Measurements from ENCODE around the gene MSLN. TPM values are rescaled to one million over a fixed set of nuclear protein-coding genes. Genes with fewer than 3 reads are reported as not detected.

The MSLN gene
- polyA plus RNA-seq, 2 of the 4 experiments (the other 2 are of a cell fraction) = 2.4 to 3.6 TPM

- WGBS (ENCODE audit: missing lambda C conversion rate) = 87% methylated on average over 7 of the region's 9 CpGs
- H3K9me3 ChIP-seq = no peaks in the 10 kb centered on the region
- POLR2A ChIA-PET = no interaction called here
- DNase-seq (ENCODE audit: low read depth in 1 of 2, low spot score in 1 of 2) (no peak), ATAC-seq (no peak), FAIRE-seq (no peak)
- H3K4me3 ChIP-seq = no peak overlapping the region
- TF ChIP-seq POLR2A (IDR thresholded peaks at IDR 0.05; ENCODE audit: low read length) (0 out of 2 replicates have a peak, but pooled peaks have one; percentile 23), PHF8 (IDR thresholded peaks at IDR 0.05; ENCODE audit: borderline replicate concordance, low read depth) (no peak)
- no peak overlapping the region; the same call in 2 of the 3 replicates for H3K4me2 ChIP-seq
- CTCF ChIA-PET = interaction anchor here (12.2 to 28.0 kb wide), 3 partner anchors 4 to 68 kb away, joined by 169 to 656 read pairs (median 656); partner anchors contain the start of genes ANTKMT, CCDC78, CHTF18 and CIAO3
- H3K4me1 ChIP-seq = peaks cover 62% of the 10 kb centered on the region
- H3K27ac ChIP-seq = peak overlapping the region in 1 of 2 experiments; percentile 99; a peak in 2 of 6 replicates
These were observed 42.1 kb upstream of the MSLN start for GRCh38 chr16:718389-718788.

- H3K4me2 ChIP-seq = peak overlapping the region; percentile 94
- H3K27ac ChIP-seq = peak overlapping the region; percentile 8 to 98; a peak in 3 of 6 replicates
These were observed 41.6 kb upstream of the MSLN start for GRCh38 chr16:718922-719321.

GRCh38 chr16:719815-720446, 40.6 kb upstream of the MSLN start:
- Histone ChIP-seq H3K4me1 (peaks cover 49% of the 10 kb centered on the region), H3K4me3 (peak overlapping the region; percentile 93), H3K9me3 (no peaks in the 10 kb centered on the region), H3K27ac (peak overlapping the region; percentile 98 to 99), H3K4me2 (peak overlapping the region; percentile 94)
- 3% methylated on average over 16 of the region's 16 CpGs for WGBS (ENCODE audit: missing lambda C conversion rate)
- CTCF ChIA-PET = interaction anchor here (0.6 to 28.0 kb wide), 10 partner anchors 5 to 171 kb away, joined by 3 to 656 read pairs (median 5); partner anchors contain the start of genes ANTKMT, CCDC78, CIAO3 and FBXL16
- ATAC-seq = peak; percentile 28 to 63
- peak; percentile 70 to 74 for DNase-seq (ENCODE audit: low read depth in 1 of 2, low spot score in 1 of 2)
- POLR2A ChIA-PET = interaction anchor here (0.8 to 2.6 kb wide), 8 partner anchors 7 to 39 kb away, joined by 3 to 33 read pairs (median 6); partner anchors contain the start of gene STUB1
- peak; percentile 7 for FAIRE-seq
- TF ChIP-seq ZFP36 (IDR thresholded peaks at IDR 0.05; ENCODE audit: borderline replicate concordance, partially characterized antibody) = no peak
- TF ChIP-seq CTCF (IDR thresholded peaks at IDR 0.05) = peak; percentile 36
- no peak; a peak in 1 of 5 replicates for TF ChIP-seq EP300 (IDR thresholded peaks at IDR 0.05)
- TF ChIP-seq POLR2A (IDR thresholded peaks at IDR 0.05; ENCODE audit: low read length) = peak; percentile 3
- no peak for TF ChIP-seq MAX (IDR thresholded peaks at IDR 0.05)
- no peak for TF ChIP-seq KDM5A (IDR thresholded peaks at IDR 0.05)
- TF ChIP-seq ESRRA (IDR thresholded peaks at IDR 0.05; ENCODE audit: borderline replicate concordance, low read length) = no peak
- no peak for TF ChIP-seq JUNB (IDR thresholded peaks at IDR 0.05)
- no peak for TF ChIP-seq HOXB13 (CRISPR knock-in tag; IDR thresholded peaks at IDR 0.05; ENCODE audit: low read depth)
- TF ChIP-seq BHLHE40 (IDR thresholded peaks at IDR 0.05; ENCODE audit: low read depth, low read length) = no peak
- no peak for TF ChIP-seq USF2 (IDR thresholded peaks at IDR 0.05)
- no peak for TF ChIP-seq MYC (IDR thresholded peaks at IDR 0.05; ENCODE audit: borderline replicate concordance, low read length)
- no peak for TF ChIP-seq ZC3H11A (IDR thresholded peaks at IDR 0.05)
- no peak for TF ChIP-seq HMGXB4 (CRISPR knock-in tag; IDR thresholded peaks at IDR 0.05; ENCODE audit: borderline replicate concordance)
- TF ChIP-seq NFE2L2 (conservative IDR thresholded peaks at IDR 0.05; ENCODE audit: low read length) = no peak
- TF ChIP-seq CBX2 (IDR thresholded peaks at IDR 0.05; ENCODE audit: borderline replicate concordance, low read depth) = no peak
- no peak for TF ChIP-seq MAZ (IDR thresholded peaks at IDR 0.05; ENCODE audit: borderline replicate concordance, low read depth, low read length)
- TF ChIP-seq SREBF2 (IDR thresholded peaks at IDR 0.05) = no peak
- TF ChIP-seq GATA3 (IDR thresholded peaks at IDR 0.05; ENCODE audit: borderline replicate concordance) = 0 out of 2 replicates have a peak, but pooled peaks have one; percentile 5
- TF ChIP-seq CHD4 (IDR thresholded peaks at IDR 0.05; ENCODE audit: borderline replicate concordance) = no peak
- 0 out of 2 replicates have a peak, but pooled peaks have one; percentile 32 for TF ChIP-seq FOSB (CRISPR knock-in tag; IDR thresholded peaks at IDR 0.05)
- 0 out of 5 replicates have a peak, but pooled peaks of 1 of the 2 experiments have one; percentile 22 for TF ChIP-seq RAD21 (conservative IDR thresholded peaks at IDR 0.05 in 1 of 2, IDR thresholded peaks at IDR 0.05 in 1 of 2)

More at GRCh38 chr16:718922-719321, 41.6 kb upstream of the MSLN start:
- WGBS (ENCODE audit: missing lambda C conversion rate) = 85% methylated on average over 6 of the region's 6 CpGs
- ChIA-PET CTCF (interaction anchor here (3.9 to 28.0 kb wide), 3 partner anchors 4 to 67 kb away, joined by 29 to 656 read pairs (median 656); partner anchors contain the start of genes ANTKMT, CCDC78, CIAO3 and FBXL16), POLR2A (no interaction called here)
- Histone ChIP-seq H3K4me3 (no peak overlapping the region), H3K9me3 (no peaks in the 10 kb centered on the region), H3K4me1 (peaks cover 57% of the 10 kb centered on the region)
- FAIRE-seq (no peak), ATAC-seq (no peak), DNase-seq (ENCODE audit: low read depth in 1 of 2, low spot score in 1 of 2) (no peak)
- TF ChIP-seq POLR2A (IDR thresholded peaks at IDR 0.05; ENCODE audit: low read length) (no peak), KDM1A (IDR thresholded peaks at IDR 0.05; ENCODE audit: low read depth) (no peak), PBX3 (IDR thresholded peaks at IDR 0.05) (peak; percentile 16; the same call in 1 of the 2 replicates)
